Fibroblast of the aortic adventitia (primary cell): ENCODE measurements around the gene MAB21L3. TPM values are rescaled to one million over a fixed set of nuclear protein-coding genes. Genes with fewer than 3 reads are reported as not detected.

Source experiments
- DNase-seq: peaks from one replicate; pipeline ENCODE4 v3.0.0-alpha.2; 2010; ENCODE audit warnings: low read depth
- H3K4me3 ChIP-seq: 2 replicates; pipeline ENCODE4 v1.5.1; 2011; ENCODE audit warnings: low read depth, mild to moderate bottlenecking, control low read depth, low read length, moderate library complexity
- total RNA-seq: library from RNA; depleted of rRNA; stranded (reverse); fragments of >200 nt; gene quantifications from 2 replicates; pipeline ENCODE4 v1.2.3, GENCODE V29; 2012; ENCODE audit warnings: low replicate concordance
- TF ChIP-seq, protein P1 (sequence below): IDR thresholded peaks from 2 replicates; pipeline ENCODE4 v1.5.1; 2011; ENCODE audit warnings: mild to moderate bottlenecking, low read length, control low read depth, inconsistent platforms; ENCODE audit not compliant: insufficient read depth

The MAB21L3 gene
- total RNA-seq, 1 donor: 0.18 TPM

DNA sequence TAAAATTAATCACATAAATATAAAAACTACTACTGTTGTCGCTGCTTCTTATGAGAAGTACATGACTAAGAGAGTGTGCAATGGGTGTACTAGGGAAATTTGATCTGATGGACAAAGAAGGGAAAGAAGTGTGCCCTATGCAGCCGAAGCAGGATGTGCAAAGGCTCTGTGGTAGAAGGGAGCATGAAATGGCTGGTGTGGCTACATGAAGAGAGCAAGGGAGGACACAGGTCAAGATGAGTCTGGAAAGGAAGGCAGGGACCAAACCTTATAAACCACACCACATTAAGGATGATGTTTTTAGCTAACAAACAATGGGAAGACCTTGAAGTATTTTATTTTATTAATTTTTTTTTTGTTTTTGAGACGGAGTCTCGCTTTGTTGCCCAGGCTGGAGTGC is 20.0 kb downstream of the MAB21L3 start:
- TF ChIP-seq, protein P1, sequence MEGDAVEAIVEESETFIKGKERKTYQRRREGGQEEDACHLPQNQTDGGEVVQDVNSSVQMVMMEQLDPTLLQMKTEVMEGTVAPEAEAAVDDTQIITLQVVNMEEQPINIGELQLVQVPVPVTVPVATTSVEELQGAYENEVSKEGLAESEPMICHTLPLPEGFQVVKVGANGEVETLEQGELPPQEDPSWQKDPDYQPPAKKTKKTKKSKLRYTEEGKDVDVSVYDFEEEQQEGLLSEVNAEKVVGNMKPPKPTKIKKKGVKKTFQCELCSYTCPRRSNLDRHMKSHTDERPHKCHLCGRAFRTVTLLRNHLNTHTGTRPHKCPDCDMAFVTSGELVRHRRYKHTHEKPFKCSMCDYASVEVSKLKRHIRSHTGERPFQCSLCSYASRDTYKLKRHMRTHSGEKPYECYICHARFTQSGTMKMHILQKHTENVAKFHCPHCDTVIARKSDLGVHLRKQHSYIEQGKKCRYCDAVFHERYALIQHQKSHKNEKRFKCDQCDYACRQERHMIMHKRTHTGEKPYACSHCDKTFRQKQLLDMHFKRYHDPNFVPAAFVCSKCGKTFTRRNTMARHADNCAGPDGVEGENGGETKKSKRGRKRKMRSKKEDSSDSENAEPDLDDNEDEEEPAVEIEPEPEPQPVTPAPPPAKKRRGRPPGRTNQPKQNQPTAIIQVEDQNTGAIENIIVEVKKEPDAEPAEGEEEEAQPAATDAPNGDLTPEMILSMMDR: no peak
- H3K4me3 ChIP-seq: no peak overlapping the region
- DNase-seq: no peak

DNA sequence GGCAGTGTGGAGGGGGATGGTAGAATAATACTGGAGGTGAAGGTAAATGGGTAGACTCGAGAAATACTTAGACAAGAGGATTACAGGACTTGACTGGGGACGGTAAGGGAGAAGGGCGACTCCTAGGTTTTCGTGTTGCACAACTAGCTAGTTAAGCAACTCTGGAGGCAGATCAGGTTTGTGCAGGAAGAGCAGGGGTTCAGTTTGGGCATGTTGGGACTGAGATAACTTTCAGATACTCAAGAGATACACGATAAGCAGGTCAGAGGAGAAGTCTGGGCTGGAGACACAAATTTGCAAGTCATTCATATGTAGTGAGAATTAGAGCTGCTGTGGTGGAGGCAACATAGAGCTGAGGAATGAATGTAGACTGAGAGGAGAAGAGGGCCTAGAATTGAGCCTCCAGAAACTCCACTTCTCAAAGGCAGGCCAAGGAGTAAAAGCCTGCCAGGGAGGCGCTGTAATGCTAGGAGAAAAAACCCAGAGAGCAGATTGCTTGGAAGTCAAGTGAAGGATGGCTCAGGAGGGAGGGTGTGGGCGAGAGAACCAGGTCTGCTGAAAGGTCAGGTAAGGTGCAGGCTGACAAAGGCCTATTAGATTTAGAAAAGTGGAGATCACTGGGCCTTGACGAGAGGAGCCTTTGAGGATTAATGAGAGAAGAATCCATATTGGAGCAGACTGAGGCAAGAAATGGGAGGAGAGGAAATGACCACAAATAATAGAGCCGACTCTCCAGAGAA is 20.8 kb downstream of the MAB21L3 start:
- H3K4me3 ChIP-seq: no peak overlapping the region
- DNase-seq: no peak
- TF ChIP-seq, protein P1: no peak

DNA sequence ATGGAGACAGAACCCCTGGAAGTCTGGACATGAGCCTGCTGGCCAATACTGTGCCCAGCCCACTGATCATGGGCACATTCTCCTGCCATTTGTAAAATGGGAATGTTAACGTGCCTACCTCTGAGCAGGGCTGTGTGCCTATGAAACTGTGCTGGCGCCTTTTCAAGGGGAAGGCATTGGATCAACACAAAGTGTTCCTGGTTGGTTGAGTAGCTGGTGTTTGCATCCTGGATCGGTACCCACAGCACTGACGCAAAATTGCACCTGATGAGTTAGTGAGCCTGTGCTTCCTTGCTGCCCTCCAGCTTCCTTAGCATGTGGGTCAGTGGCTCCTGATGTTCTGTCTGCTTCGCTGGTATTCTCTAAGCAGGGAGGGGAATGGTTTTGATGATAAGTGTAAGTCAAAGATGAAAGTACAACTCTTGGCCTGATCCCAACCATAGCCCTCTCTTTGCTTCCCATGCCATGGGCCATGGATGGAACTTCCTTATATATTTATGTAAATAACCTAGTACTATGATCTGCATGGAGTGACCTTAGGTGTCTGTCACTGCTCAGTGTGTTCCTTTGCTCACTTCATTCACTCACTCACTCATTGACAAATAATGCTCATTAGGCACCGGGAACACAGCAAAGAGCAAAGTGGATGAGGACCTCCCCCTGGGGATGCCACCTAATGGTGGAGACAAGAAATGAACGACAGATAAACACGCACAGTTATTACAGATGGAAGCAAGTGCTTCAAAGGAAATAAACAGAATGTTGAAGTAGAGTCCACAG is 22.7 kb downstream of the MAB21L3 start:
- no peak for DNase-seq
- TF ChIP-seq, protein P1: no peak
- no peak overlapping the region for H3K4me3 ChIP-seq

DNA sequence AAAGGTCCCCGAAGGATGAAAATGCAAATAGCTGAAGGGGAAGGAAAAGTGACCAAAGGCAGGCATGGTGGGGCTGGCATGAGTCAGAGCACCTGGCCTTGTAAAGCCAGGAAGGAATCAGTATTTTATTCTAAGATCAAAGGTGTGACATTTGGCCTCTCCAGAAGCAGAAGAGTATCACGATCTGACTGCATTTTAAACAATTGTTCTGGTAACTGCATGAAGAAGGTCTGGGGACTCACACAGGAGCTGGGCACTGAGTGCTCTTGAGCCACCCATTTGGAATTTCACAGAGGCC is 23.2 kb downstream of the MAB21L3 start:
- no peak for DNase-seq
- no peak overlapping the region for H3K4me3 ChIP-seq
- TF ChIP-seq, protein P1: no peak

DNA sequence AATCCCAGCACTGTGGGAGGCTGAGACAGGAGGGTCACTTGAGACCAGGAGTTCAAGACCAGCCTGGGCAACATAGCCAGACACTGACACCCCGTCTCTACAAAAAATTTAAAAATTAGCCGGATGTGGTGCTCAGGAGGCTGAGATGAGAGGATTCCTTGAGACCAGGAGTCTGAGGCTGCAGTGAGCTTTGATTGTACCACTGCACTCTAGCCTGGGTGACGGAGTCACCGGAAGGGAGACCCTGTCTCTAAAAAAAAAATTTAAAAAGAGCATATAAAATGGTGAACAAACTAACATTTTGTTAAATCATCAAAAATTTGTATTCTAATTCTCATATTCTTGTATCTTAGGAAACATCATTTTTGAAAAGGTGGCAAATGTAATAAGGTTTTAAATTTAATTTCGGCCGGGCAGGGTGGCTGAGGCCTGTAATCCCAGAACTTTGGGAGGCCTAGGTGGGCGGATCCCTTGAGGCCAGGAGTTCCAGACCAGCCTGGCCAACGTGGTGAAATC is 27.1 kb downstream of the MAB21L3 start:
- TF ChIP-seq, protein P1: no peak

DNA sequence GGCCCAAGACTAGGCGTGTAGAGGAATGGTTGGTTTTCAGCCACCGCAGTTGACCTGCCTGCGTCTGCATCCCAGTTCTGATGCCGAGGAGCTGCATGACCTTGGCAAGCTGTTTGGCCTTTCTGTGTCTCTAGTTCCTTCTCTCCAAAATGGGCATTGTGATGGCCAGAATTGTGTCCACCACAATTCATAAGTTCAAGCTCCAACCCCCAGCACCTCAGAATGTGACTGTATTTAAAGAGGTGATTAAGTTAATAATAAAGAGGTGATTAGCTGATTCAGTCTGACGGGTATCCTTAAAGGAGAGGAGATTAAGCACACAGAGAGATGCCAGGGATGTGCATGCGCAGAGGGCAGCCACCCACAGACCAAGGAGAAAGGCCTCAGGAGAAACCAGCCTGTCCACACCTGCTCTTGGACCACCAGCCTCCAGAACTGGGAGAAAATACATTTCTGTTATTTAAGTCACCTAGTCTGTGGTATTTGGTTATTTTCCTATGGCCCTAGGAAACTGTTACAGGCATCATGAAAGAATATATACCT is 28.5 kb downstream of the MAB21L3 start:
- DNase-seq: no peak
- TF ChIP-seq, protein P1: no peak
- H3K4me3 ChIP-seq: no peak overlapping the region

More for the DNA sequence above, 27.1 kb downstream of the MAB21L3 start:
- H3K4me3 ChIP-seq: no peak overlapping the region
- DNase-seq: no peak
